ENCODE results near the gene VIPR2.

VIPR2 gene

DNA sequence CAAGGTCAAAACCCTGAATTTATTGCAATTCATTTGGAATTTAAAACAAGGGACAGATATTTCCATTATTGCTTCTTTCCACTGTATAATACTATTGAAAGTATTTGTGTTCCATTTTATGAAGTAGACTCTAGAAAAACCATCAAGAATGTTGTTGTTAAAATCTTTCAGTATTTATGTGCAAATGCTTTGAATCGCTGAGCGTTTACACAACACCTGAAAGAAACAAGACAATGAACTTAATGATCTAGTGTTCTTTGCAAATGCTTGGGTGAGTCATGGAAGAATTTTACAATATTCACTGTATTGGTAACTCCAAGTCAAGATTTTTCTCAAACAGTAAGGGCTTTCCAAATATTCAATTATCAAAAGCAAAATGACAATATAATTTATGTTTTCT lies 97.1 kb downstream of the VIPR2 start:
- H3K4me3 ChIP-seq (replicated peaks; ENCODE audit: low read depth, low read length), result no peak overlapping the region
- no peak for DNase-seq (ENCODE audit: extremely low read depth, low read depth)
- TF ChIP-seq, protein P1, sequence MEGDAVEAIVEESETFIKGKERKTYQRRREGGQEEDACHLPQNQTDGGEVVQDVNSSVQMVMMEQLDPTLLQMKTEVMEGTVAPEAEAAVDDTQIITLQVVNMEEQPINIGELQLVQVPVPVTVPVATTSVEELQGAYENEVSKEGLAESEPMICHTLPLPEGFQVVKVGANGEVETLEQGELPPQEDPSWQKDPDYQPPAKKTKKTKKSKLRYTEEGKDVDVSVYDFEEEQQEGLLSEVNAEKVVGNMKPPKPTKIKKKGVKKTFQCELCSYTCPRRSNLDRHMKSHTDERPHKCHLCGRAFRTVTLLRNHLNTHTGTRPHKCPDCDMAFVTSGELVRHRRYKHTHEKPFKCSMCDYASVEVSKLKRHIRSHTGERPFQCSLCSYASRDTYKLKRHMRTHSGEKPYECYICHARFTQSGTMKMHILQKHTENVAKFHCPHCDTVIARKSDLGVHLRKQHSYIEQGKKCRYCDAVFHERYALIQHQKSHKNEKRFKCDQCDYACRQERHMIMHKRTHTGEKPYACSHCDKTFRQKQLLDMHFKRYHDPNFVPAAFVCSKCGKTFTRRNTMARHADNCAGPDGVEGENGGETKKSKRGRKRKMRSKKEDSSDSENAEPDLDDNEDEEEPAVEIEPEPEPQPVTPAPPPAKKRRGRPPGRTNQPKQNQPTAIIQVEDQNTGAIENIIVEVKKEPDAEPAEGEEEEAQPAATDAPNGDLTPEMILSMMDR (IDR thresholded peaks at IDR 0.05; ENCODE audit: low read depth, low read length, missing control alignments), result no peak

DNA sequence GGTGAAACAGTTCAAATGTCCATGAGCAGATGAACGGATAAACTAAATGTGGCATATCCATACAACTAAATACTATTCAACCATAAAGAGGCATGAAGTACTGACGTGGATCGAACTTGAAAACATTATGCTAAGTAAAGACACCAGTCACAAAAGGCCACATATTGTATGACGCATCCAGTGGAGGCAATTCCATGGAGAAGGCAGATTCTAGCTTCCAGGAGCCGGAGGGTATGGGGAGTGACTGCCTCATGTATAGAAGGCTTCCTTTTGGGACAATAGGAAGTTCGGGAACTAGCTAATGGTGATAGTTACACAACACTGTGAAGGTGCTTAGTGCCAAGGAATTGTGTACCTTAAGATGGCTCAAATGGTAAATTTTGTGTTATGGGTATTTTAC lies 98.4 kb downstream of the VIPR2 start:
- TF ChIP-seq, protein P1 (IDR thresholded peaks at IDR 0.05; ENCODE audit: low read depth, low read length, missing control alignments), result no peak
- H3K4me3 ChIP-seq (replicated peaks; ENCODE audit: low read depth, low read length), result no peak overlapping the region
- DNase-seq (ENCODE audit: extremely low read depth, low read depth), result no peak

DNA sequence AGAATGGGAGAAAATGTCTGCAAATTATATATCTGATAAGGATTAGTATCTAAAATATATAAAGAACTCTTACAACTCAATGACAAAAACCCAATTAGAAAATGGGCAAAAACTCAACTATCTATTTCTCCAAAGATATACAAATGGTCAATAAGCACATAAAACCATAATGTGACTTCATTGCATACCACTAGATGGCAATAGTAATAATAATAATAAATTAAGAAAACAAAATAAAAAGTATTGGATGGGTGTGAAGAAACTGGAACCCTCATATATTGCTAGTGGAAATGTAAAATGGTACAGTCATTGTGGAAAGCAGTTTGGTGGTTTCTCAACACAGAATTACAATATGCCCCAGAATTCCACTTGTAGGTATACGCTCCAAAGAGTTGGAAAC lies 98.8 kb downstream of the VIPR2 start:
- no peak overlapping the region for H3K4me3 ChIP-seq (replicated peaks; ENCODE audit: low read depth, low read length)
- TF ChIP-seq, protein P1 (IDR thresholded peaks at IDR 0.05; ENCODE audit: low read depth, low read length, missing control alignments), result no peak
- no peak for DNase-seq (ENCODE audit: extremely low read depth, low read depth)

DNA sequence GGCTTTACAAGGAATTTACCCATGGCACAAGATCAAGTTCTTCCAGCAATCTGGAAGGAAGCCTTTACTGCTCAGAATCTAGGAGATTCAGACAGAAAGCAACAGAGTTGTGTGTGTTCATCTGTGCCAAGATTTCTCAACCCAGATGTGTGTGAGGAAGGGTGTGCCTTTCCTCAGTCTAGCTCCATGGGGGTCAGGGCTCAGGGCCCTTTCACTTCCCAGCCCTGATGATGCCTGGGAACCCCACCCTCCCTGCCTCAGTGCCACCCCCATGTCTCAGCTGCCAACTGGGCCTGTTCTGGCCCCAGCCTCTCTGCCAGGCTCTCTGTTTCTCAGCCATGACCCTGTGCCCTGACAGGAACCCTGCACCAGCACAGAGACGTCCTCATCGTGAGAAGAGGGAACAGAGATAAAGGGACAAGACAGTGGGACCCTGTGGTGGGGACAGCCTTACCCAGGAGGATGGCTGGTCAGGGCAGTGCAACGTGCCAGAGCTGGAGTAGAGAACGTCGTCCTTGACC lies 102.0 kb downstream of the VIPR2 start:
- TF ChIP-seq, protein P1 (IDR thresholded peaks at IDR 0.05; ENCODE audit: low read depth, low read length, missing control alignments), result no peak
- no peak overlapping the region for H3K4me3 ChIP-seq (replicated peaks; ENCODE audit: low read depth, low read length)
- no peak for DNase-seq (ENCODE audit: extremely low read depth, low read depth)

DNA sequence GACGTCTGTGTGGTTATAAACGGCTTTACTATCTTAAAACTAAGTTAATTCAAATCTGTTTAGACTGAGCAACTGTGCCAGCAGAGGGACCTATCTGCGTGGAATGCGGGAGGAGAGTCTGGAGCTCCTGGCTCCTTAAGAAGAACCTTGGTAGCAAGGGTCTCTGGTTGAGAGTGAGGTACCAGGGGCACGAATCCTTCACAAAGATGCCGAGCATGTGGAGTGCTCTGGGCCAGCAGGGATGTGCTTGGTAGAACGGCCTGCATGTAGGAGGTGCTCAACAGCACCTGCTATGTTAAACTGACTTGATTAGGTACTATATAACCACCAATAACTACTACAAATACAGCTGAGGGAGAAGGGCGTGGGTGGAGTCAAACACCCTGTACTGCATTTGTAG lies 102.6 kb downstream of the VIPR2 start:
- TF ChIP-seq, protein P1 (IDR thresholded peaks at IDR 0.05; ENCODE audit: low read depth, low read length, missing control alignments), result no peak
- no peak overlapping the region for H3K4me3 ChIP-seq (replicated peaks; ENCODE audit: low read depth, low read length)
- DNase-seq (ENCODE audit: extremely low read depth, low read depth), result no peak

DNA sequence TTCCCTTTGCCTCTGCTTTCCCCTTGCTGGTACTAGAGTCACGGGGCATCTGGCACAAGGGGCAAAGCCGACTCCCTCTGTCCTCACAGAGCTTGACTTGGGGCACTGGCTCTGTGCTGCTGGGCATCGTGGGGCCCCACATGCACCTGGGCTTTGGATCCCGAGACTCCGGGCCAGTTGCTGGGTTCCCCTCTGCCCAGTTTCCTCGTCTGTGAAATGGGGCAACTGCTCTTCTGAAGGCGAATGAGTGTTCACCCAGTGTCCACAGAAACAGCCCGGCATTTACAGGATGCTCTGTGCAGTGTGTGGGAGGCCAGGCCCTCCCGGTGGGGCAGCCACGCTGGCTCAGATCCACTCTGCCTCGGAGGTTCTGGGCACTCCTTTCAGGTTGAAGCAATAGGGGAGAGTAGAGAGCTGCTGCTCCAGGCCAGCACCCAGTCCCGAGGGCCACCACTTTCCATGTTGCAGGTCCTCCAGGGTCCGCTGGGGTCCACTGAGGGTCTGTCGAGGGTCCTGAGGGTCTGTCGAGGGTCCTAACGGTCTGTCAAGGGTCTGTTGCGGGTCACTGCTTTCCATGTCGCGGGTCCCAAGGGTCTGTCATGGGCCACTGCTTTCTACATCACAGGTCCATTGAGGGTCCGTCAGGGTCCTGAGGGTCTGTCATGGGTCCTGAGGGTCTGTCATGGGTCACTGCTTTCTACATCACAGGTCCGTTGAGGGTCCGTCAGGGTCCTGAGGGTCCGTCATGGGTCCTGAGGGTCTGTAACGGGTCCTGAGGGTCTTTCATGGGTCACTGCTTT lies 103.6 kb downstream of the VIPR2 start:
- no peak for DNase-seq (ENCODE audit: extremely low read depth, low read depth)
- TF ChIP-seq, protein P1 (IDR thresholded peaks at IDR 0.05; ENCODE audit: low read depth, low read length, missing control alignments), result no peak
- no peak overlapping the region for H3K4me3 ChIP-seq (replicated peaks; ENCODE audit: low read depth, low read length)

Data from HFF-Myc (cell line).